Subcutaneous abdominal adipose tissue (tissue), 5 donors: Measurements from ENCODE around the gene ADAMTS3.

Experiments
- H3K27ac ChIP-seq: one replicate; pipeline ENCODE4 v1.7.0; 2013; ENCODE audit warnings: low read depth, mild to moderate bottlenecking, inconsistent platforms, low read length, moderate library complexity
- H3K27me3 ChIP-seq, 5 donors: one replicate each; pipeline ENCODE4 v1.7.0; 2013; ENCODE audit warnings: low read length in 5 of 5, inconsistent platforms in 1 of 5; ENCODE audit not compliant: control insufficient read depth in 5 of 5, insufficient read depth in 4 of 5
- H3K36me3 ChIP-seq, 5 donors: one replicate each; pipeline ENCODE4 v1.7.0; 2013; ENCODE audit warnings: low read length in 5 of 5; ENCODE audit not compliant: control insufficient read depth in 5 of 5, insufficient read depth in 5 of 5
- H3K4me1 ChIP-seq, 5 donors: one replicate each; pipeline ENCODE4 v1.7.0; 2013; ENCODE audit warnings: low read length in 5 of 5, mild to moderate bottlenecking in 3 of 5, moderate library complexity in 1 of 5; ENCODE audit not compliant: control insufficient read depth in 5 of 5, insufficient read depth in 5 of 5
- H3K4me3 ChIP-seq, 5 donors: one replicate each; pipeline ENCODE4 v1.7.0; 2013; ENCODE audit warnings: low read length in 5 of 5, low read depth in 1 of 5
- H3K9ac ChIP-seq, 5 donors: one replicate each; pipeline ENCODE4 v1.7.0; 2013; ENCODE audit warnings: low read length in 5 of 5, mild to moderate bottlenecking in 4 of 5, moderate library complexity in 3 of 5
- H3K9me3 ChIP-seq, 5 donors: one replicate each; pipeline ENCODE4 v1.7.0; 2013; ENCODE audit warnings: low read length in 5 of 5; ENCODE audit not compliant: control insufficient read depth in 5 of 5
- donor health status: healthy.
- donor health status: healthy.
- donor health status: healthy.
- donor health status: healthy.
- donor health status: healthy.

The ADAMTS3 gene

GRCh38 chr4:72525938-72526337 lies 43.1 kb downstream of the ADAMTS3 start:
- Histone ChIP-seq H3K9ac (no peak overlapping the region), H3K9me3 (no peaks in the 10 kb centered on the region), H3K27me3 (no peaks in the 10 kb centered on the region), H3K4me3 (no peak overlapping the region), H3K36me3 (no peaks in the 10 kb centered on the region), H3K4me1 (peaks cover 0 to 8% (median 0%) of the 10 kb centered on the region in 5 donors), H3K27ac (no peak overlapping the region)

DNA sequence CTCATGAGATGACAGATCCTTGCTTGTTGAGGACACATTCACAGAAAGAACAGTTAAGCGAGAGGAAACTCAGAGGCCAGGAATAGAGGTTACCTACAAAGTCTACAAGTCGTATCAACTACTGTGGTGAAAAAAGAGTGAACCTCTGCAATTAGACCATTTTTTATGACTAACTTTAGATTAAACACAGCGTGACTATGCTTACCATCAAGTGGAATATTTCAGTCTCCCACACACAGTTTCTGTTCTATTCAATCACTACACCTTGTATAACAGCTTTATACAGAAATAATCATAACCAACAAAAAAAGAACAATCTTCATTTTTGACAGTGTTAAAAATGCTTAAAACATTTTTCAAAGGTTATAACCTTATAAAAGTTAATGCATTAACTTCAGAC lies 46.6 kb downstream of the ADAMTS3 start:
- Histone ChIP-seq H3K36me3 (no peaks in the 10 kb centered on the region), H3K27me3 (no peaks in the 10 kb centered on the region), H3K4me3 (no peak overlapping the region), H3K9me3 (no peaks in the 10 kb centered on the region), H3K27ac (no peak overlapping the region), H3K4me1 (peaks cover 0 to 8% (median 0%) of the 10 kb centered on the region in 5 donors), H3K9ac (no peak overlapping the region)

DNA sequence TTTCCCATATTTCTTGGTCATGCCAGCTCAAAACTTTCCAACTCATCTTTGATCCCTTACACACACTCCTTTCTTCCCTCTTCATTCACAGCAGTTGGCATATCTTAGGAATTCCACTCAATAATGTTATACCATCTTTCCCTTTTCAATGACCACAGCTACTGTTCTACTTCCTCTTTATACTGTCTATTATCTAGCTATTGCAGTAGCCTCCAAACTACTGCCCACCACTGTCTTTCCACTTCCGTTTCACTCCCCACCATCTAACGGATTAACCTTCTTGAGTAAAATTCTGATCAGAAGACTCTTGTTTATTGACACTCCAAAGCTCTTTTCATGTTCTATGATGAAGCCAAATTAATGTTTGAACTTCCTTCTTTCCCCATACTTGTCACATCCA lies 55.8 kb downstream of the ADAMTS3 start:
- no peak overlapping the region for H3K4me3 ChIP-seq
- peaks cover 0 to 6% (median 0%) of the 10 kb centered on the region in 5 donors for H3K9me3 ChIP-seq
- H3K4me1 ChIP-seq: no peaks in the 10 kb centered on the region

GRCh38 chr4:72507860-72508419 lies 61.1 kb downstream of the ADAMTS3 start:
- Histone ChIP-seq H3K27ac (no peak overlapping the region), H3K9me3 (peaks cover 0 to 6% (median 0%) of the 10 kb centered on the region in 5 donors), H3K4me3 (no peak overlapping the region)

More for the DNA sequence above, 55.8 kb downstream of the ADAMTS3 start:
- no peaks in the 10 kb centered on the region for H3K36me3 ChIP-seq
- no peak overlapping the region for H3K27ac ChIP-seq
- H3K9ac ChIP-seq: no peak overlapping the region
- H3K27me3 ChIP-seq: no peaks in the 10 kb centered on the region

DNA sequence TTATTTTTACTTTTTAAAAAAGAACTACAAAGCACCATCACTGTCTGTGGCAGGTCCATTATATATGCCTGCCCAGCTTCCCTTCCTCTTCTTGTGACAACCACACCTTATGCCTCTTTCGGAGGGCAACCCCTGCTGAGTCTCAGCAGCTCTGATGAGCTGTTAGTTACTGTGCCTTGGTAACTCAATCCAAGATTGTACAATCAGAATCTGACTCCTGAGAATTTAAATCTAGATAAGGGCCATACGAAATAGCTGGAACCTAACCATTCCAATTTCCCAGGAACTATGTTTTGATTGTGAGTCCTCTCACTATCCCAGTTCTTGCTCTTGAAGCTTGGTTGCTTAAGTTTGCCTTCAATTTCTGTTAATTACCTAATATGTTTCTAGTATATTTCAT lies 61.9 kb downstream of the ADAMTS3 start:
- Histone ChIP-seq H3K9ac (no peak overlapping the region), H3K4me3 (no peak overlapping the region), H3K4me1 (peaks cover 0 to 3% (median 0%) of the 10 kb centered on the region in 5 donors), H3K9me3 (peaks cover 0 to 6% (median 0%) of the 10 kb centered on the region in 5 donors), H3K27me3 (no peaks in the 10 kb centered on the region), H3K36me3 (no peaks in the 10 kb centered on the region), H3K27ac (no peak overlapping the region)

More at GRCh38 chr4:72507860-72508419, 61.1 kb downstream of the ADAMTS3 start:
- peaks cover 0 to 3% (median 0%) of the 10 kb centered on the region in 5 donors for H3K4me1 ChIP-seq
- no peaks in the 10 kb centered on the region for H3K27me3 ChIP-seq
- H3K36me3 ChIP-seq: no peaks in the 10 kb centered on the region
- H3K9ac ChIP-seq: no peak overlapping the region

DNA sequence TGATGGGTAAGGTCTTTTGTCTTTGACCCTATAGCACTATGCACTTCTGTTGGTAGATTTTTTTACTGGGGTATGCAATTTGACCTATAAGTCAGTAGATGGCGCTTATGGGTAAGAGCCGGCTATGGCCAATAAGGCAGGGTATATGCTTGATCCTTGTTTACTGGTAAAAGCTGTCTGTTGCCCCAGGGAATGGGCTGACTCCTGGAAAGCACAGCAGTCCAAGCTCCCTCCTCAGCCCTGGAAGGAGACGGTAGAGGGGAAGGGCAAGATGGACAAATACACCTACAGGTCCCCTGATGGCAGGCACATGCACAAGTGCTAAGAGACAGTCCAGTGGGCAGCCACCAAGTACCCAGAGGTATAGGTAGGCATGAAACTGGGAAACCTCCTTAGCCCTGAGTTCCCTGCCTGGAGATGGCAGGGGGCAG lies 63.7 kb downstream of the ADAMTS3 start:
- Histone ChIP-seq H3K9ac (no peak overlapping the region), H3K36me3 (no peaks in the 10 kb centered on the region), H3K27ac (no peak overlapping the region), H3K4me1 (peaks cover 0 to 3% (median 0%) of the 10 kb centered on the region in 5 donors), H3K9me3 (peaks cover 0 to 6% (median 3%) of the 10 kb centered on the region in 5 donors), H3K4me3 (no peak overlapping the region), H3K27me3 (no peaks in the 10 kb centered on the region)

DNA sequence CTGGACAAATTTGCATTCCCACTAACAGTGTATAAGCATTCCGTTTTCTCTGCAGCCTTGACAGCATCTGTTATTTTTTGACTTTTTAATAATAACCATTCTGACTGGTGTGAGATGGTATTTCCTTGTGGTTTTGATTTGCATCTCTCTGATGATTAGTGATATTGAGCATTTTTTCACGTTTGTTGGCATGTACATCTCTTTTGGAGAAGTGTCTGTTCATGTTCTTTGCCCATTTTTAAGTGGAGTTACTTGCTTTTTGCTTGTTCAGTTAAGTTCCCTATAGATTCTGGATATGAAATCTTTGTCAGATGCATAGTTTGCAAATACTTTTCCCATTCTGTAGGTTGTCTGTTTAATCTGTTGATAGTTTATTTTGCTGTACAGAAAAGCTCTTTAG lies 68.8 kb downstream of the ADAMTS3 start:
- Histone ChIP-seq H3K4me1 (no peaks in the 10 kb centered on the region), H3K4me3 (no peak overlapping the region), H3K9me3 (peaks cover 0 to 8% (median 3%) of the 10 kb centered on the region in 5 donors), H3K36me3 (no peaks in the 10 kb centered on the region), H3K27me3 (no peaks in the 10 kb centered on the region), H3K27ac (no peak overlapping the region), H3K9ac (no peak overlapping the region)

GRCh38 chr4:72496119-72496518 lies 72.9 kb downstream of the ADAMTS3 start:
- Histone ChIP-seq H3K4me1 (no peaks in the 10 kb centered on the region), H3K27ac (no peak overlapping the region), H3K9ac (no peak overlapping the region), H3K4me3 (no peak overlapping the region), H3K27me3 (no peaks in the 10 kb centered on the region), H3K9me3 (peaks cover 0 to 8% (median 3%) of the 10 kb centered on the region in 5 donors), H3K36me3 (no peaks in the 10 kb centered on the region)

DNA sequence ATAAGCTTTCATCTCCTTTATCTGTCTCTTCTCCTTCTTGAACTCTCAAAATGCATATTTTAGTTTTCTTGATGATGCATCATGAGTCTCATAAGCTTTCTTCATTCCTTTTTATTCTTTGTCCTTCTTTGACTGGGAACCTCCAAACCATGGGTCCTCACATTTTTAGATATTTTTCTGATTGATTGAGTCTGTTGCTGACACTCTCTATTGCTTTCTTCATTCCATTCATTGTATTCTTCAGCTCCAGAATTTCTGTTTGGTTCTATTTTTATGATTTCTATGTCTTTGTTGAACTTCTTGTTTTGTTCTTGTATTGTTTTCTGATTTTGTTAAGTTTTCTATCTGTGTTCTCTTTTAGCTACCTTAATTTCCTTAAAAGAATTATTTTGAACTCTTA lies 74.9 kb downstream of the ADAMTS3 start:
- Histone ChIP-seq H3K27me3 (no peaks in the 10 kb centered on the region), H3K27ac (no peak overlapping the region), H3K9ac (no peak overlapping the region), H3K4me1 (no peaks in the 10 kb centered on the region), H3K9me3 (peaks cover 0 to 3% (median 0%) of the 10 kb centered on the region in 5 donors), H3K36me3 (no peaks in the 10 kb centered on the region), H3K4me3 (no peak overlapping the region)

GRCh38 chr4:72489267-72489666 lies 79.8 kb downstream of the ADAMTS3 start:
- Histone ChIP-seq H3K4me1 (no peaks in the 10 kb centered on the region), H3K9ac (no peak overlapping the region), H3K27me3 (no peaks in the 10 kb centered on the region), H3K27ac (no peak overlapping the region), H3K36me3 (no peaks in the 10 kb centered on the region), H3K4me3 (no peak overlapping the region), H3K9me3 (no peaks in the 10 kb centered on the region)
